Gastrocnemius medialis (tissue), 4 donors: Measurements from ENCODE around the gene PRAC1. TPM values are rescaled to one million over a fixed set of nuclear protein-coding genes. Genes with fewer than 3 reads are reported as not detected.

Experiments
- ATAC-seq, 2 donors: fragments of 150-250 bp; one replicate each; pipeline ENCODE4 v1.9.1; 2016
- DNase-seq, 2 donors: peaks; one replicate each; pipeline ENCODE4 v3.0.0-alpha.2; 2019
- H3K27ac ChIP-seq, 4 donors: fragments of 200-600 bp; sonication (generic); 1 replicate in 1 of 4; 2 replicates in 3 of 4; pipeline ENCODE4 v1.5.1; 2016 to 2018; ENCODE audit warnings: mild to moderate bottlenecking in 2 of 4, moderate library complexity in 1 of 4
- H3K27me3 ChIP-seq, 3 donors: fragments of 200-600 bp; sonication (generic) in 2 of 3; 1 replicate in 1 of 3; 2 replicates in 2 of 3; pipeline versions ENCODE4 v1.5.1 to v1.6.0; 2016 to 2019; ENCODE audit warnings: mild to moderate bottlenecking in 1 of 3, moderate library complexity in 1 of 3
- H3K36me3 ChIP-seq, 2 donors: fragments of 200-600 bp; sonication (generic) in 1 of 2; one replicate each; pipeline ENCODE4 v1.5.1; 2017 to 2018
- H3K4me1 ChIP-seq, 2 donors: fragments of 200-600 bp; sonication (generic) in 1 of 2; one replicate each; pipeline ENCODE4 v1.5.1; 2016 to 2017; ENCODE audit warnings: mild to moderate bottlenecking in 2 of 2
- H3K4me3 ChIP-seq, 4 donors: fragments of 200-600 bp; sonication (generic) in 3 of 4; 1 replicate in 1 of 4; 2 replicates in 3 of 4; pipeline ENCODE4 v1.5.1; 2016 to 2019; ENCODE audit warnings: mild to moderate bottlenecking in 2 of 4
- H3K9me3 ChIP-seq, 3 donors: fragments of 200-600 bp; sonication (generic) in 2 of 3; 1 replicate in 1 of 3; 2 replicates in 2 of 3; pipeline ENCODE4 v1.5.1; 2016 to 2019
- CTCF ChIP-seq, 5 experiments: fragments of 450-650 bp in 3 of 5; fragments of 200-600 bp in 2 of 5; sonication (generic) in 2 of 5; IDR thresholded peaks in 4 of 5; conservative IDR thresholded peaks in 1 of 5; 1 replicate in 4 of 5; 2 replicates in 1 of 5; pipeline ENCODE4 v1.5.1; 2016 to 2019; ENCODE audit warnings: antibody characterized with exemption in 5 of 5, mild to moderate bottlenecking in 3 of 5, moderate library complexity in 3 of 5
- POLR2A ChIP-seq, 2 donors: fragments of 450-650 bp; IDR thresholded peaks; one replicate each; pipeline ENCODE4 v1.6.1; 2017; ENCODE audit warnings: antibody characterized with exemption in 2 of 2, mild to moderate bottlenecking in 2 of 2, moderate library complexity in 2 of 2
- in situ Hi-C, 4 donors: fragments of 200-750 bp; cut with MboI; loops; one replicate each; pipeline versions ENCODE4 v1.15.0 to v1.8.0; 2017; ENCODE audit warnings: low sequenced_read_pairs in 4 of 4
- intact Hi-C: fragments of 100-400 bp; cut with DNase I; formaldehyde crosslinking; loops from one replicate; pipeline ENCODE4 v1.15.1; 2023; ENCODE audit warnings: low total_unique reads
- total RNA-seq, 4 donors: library from RNA; depleted of rRNA; stranded (reverse); fragments of >200 nt; gene quantifications; one replicate each; pipeline versions ENCODE4 v1.1.0 to v1.2.3, GENCODE V29; 2016

PRAC1 gene
- total RNA-seq, 4 donors from 2014 or later: not detected

GRCh38 chr17:48756830-48757251, 34.5 kb upstream of the PRAC1 start:
- H3K4me3 ChIP-seq: no peak overlapping the region
- no peaks in the 10 kb centered on the region for H3K9me3 ChIP-seq
- in situ Hi-C loops: no loop called here
- TF ChIP-seq POLR2A (IDR thresholded peaks at IDR 0.05): no peak
- TF ChIP-seq CTCF (IDR thresholded peaks at IDR 0.05 in 4 of 5, conservative IDR thresholded peaks at IDR 0.05 in 1 of 5): no peak
- no peak overlapping the region for H3K27ac ChIP-seq
- no peaks in the 10 kb centered on the region for H3K36me3 ChIP-seq
- H3K27me3 ChIP-seq: peaks cover 73 to 92% (median 85%) of the 10 kb centered on the region in 3 donors
- intact Hi-C loops: loop anchor here (10.0 kb wide), 1 partner anchor 102 kb away; no protein-coding TSS in a partner anchor
- H3K4me1 ChIP-seq: peaks cover 0 to 12% of the 10 kb centered on the region in 2 donors
- DNase-seq: no peak
- no peak for ATAC-seq

- in situ Hi-C loops: no loop called here
These were observed 33.0 kb upstream of the PRAC1 start for GRCh38 chr17:48755356-48755755.

GRCh38 chr17:48754500-48755261, 32.4 kb upstream of the PRAC1 start:
- Histone ChIP-seq H3K27ac (no peak overlapping the region), H3K4me1 (peaks cover 0 to 12% of the 10 kb centered on the region in 2 donors), H3K9me3 (no peaks in the 10 kb centered on the region), H3K36me3 (no peaks in the 10 kb centered on the region), H3K4me3 (no peak overlapping the region), H3K27me3 (peaks cover 87 to 96% (median 90%) of the 10 kb centered on the region in 3 donors)
- intact Hi-C loops (loop anchor here (10.0 kb wide), 1 partner anchor 100 kb away; no protein-coding TSS in a partner anchor), in situ Hi-C loops (no loop called here)
- DNase-seq (no peak), ATAC-seq (no peak)
- TF ChIP-seq CTCF (IDR thresholded peaks at IDR 0.05 in 4 of 5, conservative IDR thresholded peaks at IDR 0.05 in 1 of 5): no peak
- no peak for TF ChIP-seq POLR2A (IDR thresholded peaks at IDR 0.05)

More at GRCh38 chr17:48755356-48755755, 33.0 kb upstream of the PRAC1 start:
- no peak overlapping the region for H3K4me3 ChIP-seq
- peaks cover 85 to 96% (median 90%) of the 10 kb centered on the region in 3 donors for H3K27me3 ChIP-seq
- DNase-seq (no peak), ATAC-seq (no peak)
- no peaks in the 10 kb centered on the region for H3K9me3 ChIP-seq
- H3K36me3 ChIP-seq: no peaks in the 10 kb centered on the region
- TF ChIP-seq CTCF (IDR thresholded peaks at IDR 0.05 in 4 of 5, conservative IDR thresholded peaks at IDR 0.05 in 1 of 5): no peak
- TF ChIP-seq POLR2A (IDR thresholded peaks at IDR 0.05): no peak
- peaks cover 0 to 12% of the 10 kb centered on the region in 2 donors for H3K4me1 ChIP-seq
- no peak overlapping the region for H3K27ac ChIP-seq
- intact Hi-C loops: loop anchor here (10.0 kb wide), 1 partner anchor 101 kb away; no protein-coding TSS in a partner anchor

- no peaks in the 10 kb centered on the region for H3K36me3 ChIP-seq
- intact Hi-C loops: loop anchor here (10.0 kb wide), 1 partner anchor 99 kb away; no protein-coding TSS in a partner anchor
- no peaks in the 10 kb centered on the region for H3K9me3 ChIP-seq
- ATAC-seq: no peak
- no peak for DNase-seq
- peaks cover 88 to 97% (median 90%) of the 10 kb centered on the region in 3 donors for H3K27me3 ChIP-seq
- H3K4me1 ChIP-seq: peaks cover 0 to 12% of the 10 kb centered on the region in 2 donors
- no peak overlapping the region for H3K4me3 ChIP-seq
- in situ Hi-C loops: no loop called here
- no peak for TF ChIP-seq CTCF (IDR thresholded peaks at IDR 0.05 in 4 of 5, conservative IDR thresholded peaks at IDR 0.05 in 1 of 5)
- no peak for TF ChIP-seq POLR2A (IDR thresholded peaks at IDR 0.05)
- no peak overlapping the region for H3K27ac ChIP-seq
These were observed 31.6 kb upstream of the PRAC1 start for GRCh38 chr17:48753794-48754499.
